HL-60 (cell line): ENCODE data around the gene FNIP1.
"Not testable (repeated sequence)": the region's sequence is repeated elsewhere in the genome, so short reads cannot be mapped to it uniquely, and the experiment has no call there.

Source experiments
- DNase-seq, 2 experiments: peaks; one replicate each; pipeline ENCODE4 v3.0.0-alpha.2; 2010 to 2020; ENCODE audit warnings: low read depth in 1 of 2, low spot score in 1 of 2
- H3K27ac ChIP-seq: fragments of 250-450 bp; sonication (Bioruptor Pico); replicated peaks from 2 replicates; pipeline ENCODE4 v1.5.1; 2020; ENCODE audit warnings: mild to moderate bottlenecking, moderate library complexity
- H3K27me3 ChIP-seq: fragments of 250-450 bp; sonication (Bioruptor Pico); 2 replicates; pipeline ENCODE4 v1.5.1; 2021; ENCODE audit warnings: mild to moderate bottlenecking, moderate library complexity; ENCODE audit not compliant: insufficient read depth, poor library complexity, severe bottlenecking
- H3K4me3 ChIP-seq: replicated peaks from 2 replicates; pipeline ENCODE4 v1.5.1; 2011; ENCODE audit warnings: mild to moderate bottlenecking, control low read depth, low read length; ENCODE audit not compliant: insufficient read depth
- GABPA ChIP-seq: IDR thresholded peaks from 2 replicates; pipeline ENCODE4 v1.6.1; 2012; ENCODE audit warnings: low read depth
- POLR2AphosphoS5 ChIP-seq: IDR thresholded peaks from 2 replicates; pipeline ENCODE4 v1.6.1; 2012; ENCODE audit warnings: low read depth
- SPI1 ChIP-seq: IDR thresholded peaks from 2 replicates; pipeline ENCODE4 v1.6.1; 2012; ENCODE audit warnings: low read depth, mild to moderate bottlenecking, borderline replicate concordance
- TF ChIP-seq, protein P1 (sequence below): IDR thresholded peaks from 2 replicates; pipeline ENCODE4 v1.6.1; 2012; ENCODE audit warnings: low read depth; ENCODE audit not compliant: insufficient replicate concordance
- TF ChIP-seq, protein P2 (sequence below): IDR thresholded peaks from one replicate; pipeline ENCODE4 v1.5.1; 2011; ENCODE audit warnings: low read length, control low read depth, inconsistent platforms; ENCODE audit not compliant: insufficient read depth

Gene FNIP1

DNA sequence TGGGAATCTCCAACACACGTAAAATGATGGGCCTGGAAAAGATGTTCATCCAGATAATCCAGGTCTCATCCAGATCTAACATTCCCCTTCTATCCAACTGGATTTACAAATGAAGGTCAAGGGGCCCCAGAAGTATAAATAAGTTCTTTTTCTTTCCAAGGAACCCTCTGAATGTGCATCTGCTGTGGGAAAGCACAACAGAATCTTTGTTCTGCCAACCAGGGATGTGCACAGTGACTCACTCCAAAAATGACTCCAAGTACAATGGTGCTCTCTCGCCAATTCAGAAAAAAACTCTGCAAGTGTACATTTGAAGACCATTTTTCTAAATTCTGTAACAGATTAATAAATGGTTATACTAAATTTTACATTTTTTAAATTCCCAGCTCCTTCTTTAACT, 174.2 kb downstream of the FNIP1 start:
- Histone ChIP-seq H3K27ac (no peak overlapping the region), H3K4me3 (no peak overlapping the region), H3K27me3 (no peaks in the 10 kb centered on the region)
- no peak for TF ChIP-seq SPI1
- no peak for TF ChIP-seq POLR2AphosphoS5
- TF ChIP-seq GABPA: no peak
- DNase-seq: no peak

DNA sequence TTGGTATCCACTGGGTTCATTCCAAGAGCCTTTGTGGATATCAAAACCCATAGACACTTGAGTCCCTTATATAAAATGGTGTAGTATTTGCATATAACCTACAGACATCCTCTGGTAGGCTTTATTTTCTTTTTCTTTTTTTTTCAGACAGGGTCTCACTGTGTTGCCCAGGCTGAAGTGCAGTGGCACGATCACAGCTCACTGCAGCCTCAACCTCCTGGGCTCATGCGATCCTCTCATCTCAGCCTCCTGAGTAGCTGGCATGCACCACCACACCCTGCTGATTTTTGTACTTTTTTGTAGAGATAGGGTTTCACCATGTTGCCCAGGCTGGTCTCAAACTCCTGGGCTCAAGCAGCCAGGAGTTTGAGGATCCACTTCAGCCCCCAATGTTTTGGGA, 175.7 kb downstream of the FNIP1 start:
- not testable (repeated sequence) for DNase-seq, H3K27ac ChIP-seq, H3K27me3 ChIP-seq, H3K4me3 ChIP-seq

DNA sequence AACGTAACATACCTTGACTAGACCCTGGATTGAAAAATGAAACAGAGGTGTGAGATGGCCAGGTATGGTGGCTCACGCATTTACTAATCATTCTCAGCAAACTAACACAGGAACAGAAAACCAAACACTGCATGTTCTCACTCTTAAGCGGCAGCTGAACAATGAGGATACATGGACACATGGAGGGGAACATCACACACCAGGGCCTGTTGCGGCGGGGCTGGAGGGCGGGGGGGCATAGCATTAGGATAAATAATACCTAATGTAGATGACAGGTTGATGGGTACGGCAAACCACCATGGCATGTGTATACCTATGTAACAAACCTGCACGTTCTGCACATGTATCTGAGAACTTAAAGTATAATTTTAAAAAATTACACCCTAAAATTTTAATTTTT, 177.7 kb downstream of the FNIP1 start:
- no peak overlapping the region for H3K27ac ChIP-seq
- H3K4me3 ChIP-seq: no peak overlapping the region
- DNase-seq: no peak
- TF ChIP-seq POLR2AphosphoS5 (no peak), SPI1 (no peak), GABPA (no peak)
- TF ChIP-seq, protein P1, sequence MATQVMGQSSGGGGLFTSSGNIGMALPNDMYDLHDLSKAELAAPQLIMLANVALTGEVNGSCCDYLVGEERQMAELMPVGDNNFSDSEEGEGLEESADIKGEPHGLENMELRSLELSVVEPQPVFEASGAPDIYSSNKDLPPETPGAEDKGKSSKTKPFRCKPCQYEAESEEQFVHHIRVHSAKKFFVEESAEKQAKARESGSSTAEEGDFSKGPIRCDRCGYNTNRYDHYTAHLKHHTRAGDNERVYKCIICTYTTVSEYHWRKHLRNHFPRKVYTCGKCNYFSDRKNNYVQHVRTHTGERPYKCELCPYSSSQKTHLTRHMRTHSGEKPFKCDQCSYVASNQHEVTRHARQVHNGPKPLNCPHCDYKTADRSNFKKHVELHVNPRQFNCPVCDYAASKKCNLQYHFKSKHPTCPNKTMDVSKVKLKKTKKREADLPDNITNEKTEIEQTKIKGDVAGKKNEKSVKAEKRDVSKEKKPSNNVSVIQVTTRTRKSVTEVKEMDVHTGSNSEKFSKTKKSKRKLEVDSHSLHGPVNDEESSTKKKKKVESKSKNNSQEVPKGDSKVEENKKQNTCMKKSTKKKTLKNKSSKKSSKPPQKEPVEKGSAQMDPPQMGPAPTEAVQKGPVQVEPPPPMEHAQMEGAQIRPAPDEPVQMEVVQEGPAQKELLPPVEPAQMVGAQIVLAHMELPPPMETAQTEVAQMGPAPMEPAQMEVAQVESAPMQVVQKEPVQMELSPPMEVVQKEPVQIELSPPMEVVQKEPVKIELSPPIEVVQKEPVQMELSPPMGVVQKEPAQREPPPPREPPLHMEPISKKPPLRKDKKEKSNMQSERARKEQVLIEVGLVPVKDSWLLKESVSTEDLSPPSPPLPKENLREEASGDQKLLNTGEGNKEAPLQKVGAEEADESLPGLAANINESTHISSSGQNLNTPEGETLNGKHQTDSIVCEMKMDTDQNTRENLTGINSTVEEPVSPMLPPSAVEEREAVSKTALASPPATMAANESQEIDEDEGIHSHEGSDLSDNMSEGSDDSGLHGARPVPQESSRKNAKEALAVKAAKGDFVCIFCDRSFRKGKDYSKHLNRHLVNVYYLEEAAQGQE: no peak
- TF ChIP-seq, protein P2, sequence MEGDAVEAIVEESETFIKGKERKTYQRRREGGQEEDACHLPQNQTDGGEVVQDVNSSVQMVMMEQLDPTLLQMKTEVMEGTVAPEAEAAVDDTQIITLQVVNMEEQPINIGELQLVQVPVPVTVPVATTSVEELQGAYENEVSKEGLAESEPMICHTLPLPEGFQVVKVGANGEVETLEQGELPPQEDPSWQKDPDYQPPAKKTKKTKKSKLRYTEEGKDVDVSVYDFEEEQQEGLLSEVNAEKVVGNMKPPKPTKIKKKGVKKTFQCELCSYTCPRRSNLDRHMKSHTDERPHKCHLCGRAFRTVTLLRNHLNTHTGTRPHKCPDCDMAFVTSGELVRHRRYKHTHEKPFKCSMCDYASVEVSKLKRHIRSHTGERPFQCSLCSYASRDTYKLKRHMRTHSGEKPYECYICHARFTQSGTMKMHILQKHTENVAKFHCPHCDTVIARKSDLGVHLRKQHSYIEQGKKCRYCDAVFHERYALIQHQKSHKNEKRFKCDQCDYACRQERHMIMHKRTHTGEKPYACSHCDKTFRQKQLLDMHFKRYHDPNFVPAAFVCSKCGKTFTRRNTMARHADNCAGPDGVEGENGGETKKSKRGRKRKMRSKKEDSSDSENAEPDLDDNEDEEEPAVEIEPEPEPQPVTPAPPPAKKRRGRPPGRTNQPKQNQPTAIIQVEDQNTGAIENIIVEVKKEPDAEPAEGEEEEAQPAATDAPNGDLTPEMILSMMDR: no peak
- H3K27me3 ChIP-seq: no peaks in the 10 kb centered on the region

DNA sequence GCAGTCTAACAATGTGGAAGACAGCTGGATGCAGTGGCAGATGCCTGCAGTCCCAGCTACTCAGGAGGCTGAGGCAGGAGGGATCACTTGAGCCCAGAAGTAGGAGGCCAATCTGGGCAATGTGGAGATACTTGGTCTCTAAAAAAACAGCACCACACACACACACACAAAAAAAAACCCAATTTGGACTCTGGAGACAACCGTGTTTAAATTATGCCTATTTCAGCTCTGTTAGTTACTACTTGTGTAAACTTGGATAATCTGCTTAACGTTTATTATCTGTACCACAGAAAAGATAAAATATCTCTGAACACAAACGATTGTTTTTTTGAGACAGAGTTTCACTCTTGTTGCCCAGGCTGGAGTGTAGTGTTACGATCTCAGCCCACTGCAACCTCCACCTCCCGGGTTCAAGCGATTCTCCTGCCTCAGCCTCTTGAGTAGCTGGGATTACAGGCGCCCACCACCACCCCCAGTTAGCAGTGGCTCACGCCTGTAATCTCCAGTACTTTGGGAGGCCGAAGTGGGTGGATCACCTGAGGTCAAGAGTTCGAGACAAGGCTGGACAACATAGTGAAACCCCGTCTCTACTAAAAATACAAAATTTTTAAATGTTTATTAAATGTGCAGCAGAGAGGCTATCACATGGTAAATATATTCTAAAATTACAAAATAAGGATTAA, 179.5 kb downstream of the FNIP1 start:
- no peak overlapping the region for H3K4me3 ChIP-seq
- TF ChIP-seq, protein P2: no peak
- TF ChIP-seq, protein P1: no peak
- TF ChIP-seq POLR2AphosphoS5 (no peak), GABPA (no peak), SPI1 (no peak)
- no peak for DNase-seq
- H3K27ac ChIP-seq: no peak overlapping the region
- H3K27me3 ChIP-seq: no peaks in the 10 kb centered on the region

DNA sequence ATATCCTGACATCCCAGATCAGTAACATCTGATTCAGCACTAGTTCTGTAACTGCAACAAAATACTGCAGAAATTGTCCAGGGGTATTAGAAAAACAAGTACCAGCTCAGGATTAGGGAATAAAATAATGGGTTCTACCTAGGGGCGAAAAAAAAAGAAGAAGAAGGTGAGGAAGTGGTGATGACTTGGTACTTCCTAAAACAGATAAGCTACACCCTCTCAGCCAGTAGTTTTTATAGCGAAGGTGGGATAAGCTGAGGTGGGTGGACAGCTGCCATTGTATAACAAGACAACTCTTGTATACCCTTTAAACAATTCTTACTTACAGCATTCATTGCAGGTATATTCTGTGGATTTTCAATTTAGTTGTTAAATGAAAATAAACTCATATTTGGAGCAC, 180.9 kb downstream of the FNIP1 start:
- TF ChIP-seq SPI1 (peak; percentile 52; the same call in 1 of the 2 replicates), POLR2AphosphoS5 (no peak), GABPA (no peak)
- TF ChIP-seq, protein P2: no peak
- TF ChIP-seq, protein P1: no peak
- Histone ChIP-seq H3K27ac (no peak overlapping the region), H3K27me3 (no peaks in the 10 kb centered on the region), H3K4me3 (no peak overlapping the region)
- no peak for DNase-seq
